Spleen (tissue), 11 donors: ENCODE measurements around the gene DCHS2. TPM values are rescaled to one million over a fixed set of nuclear protein-coding genes. Genes with fewer than 3 reads are reported as not detected.

Source experiments
- DNase-seq: peaks from one replicate; pipeline ENCODE4 v3.0.0-alpha.2; 2020
- H3K27ac ChIP-seq, 8 donors: fragments of 200-600 bp; sonication (generic) in 7 of 8; 1 replicate in 4 of 8; 2 replicates in 4 of 8; pipeline versions ENCODE4 v1.5.0 to v1.8.0; 2016 to 2021; ENCODE audit warnings: inconsistent platforms in 4 of 8, mild to moderate bottlenecking in 4 of 8, moderate library complexity in 1 of 8
- H3K27me3 ChIP-seq, 7 donors: fragments of 200-600 bp; sonication (generic) in 6 of 7; replicated peaks in 1 of 7; 1 replicate in 4 of 7; 2 replicates in 3 of 7; pipeline versions ENCODE4 v1.5.0 to v1.8.0; 2016 to 2021; ENCODE audit warnings: inconsistent platforms in 3 of 7, mild to moderate bottlenecking in 1 of 7
- H3K36me3 ChIP-seq, 6 donors: fragments of 200-600 bp; sonication (generic) in 5 of 6; 1 replicate in 4 of 6; 2 replicates in 2 of 6; pipeline versions ENCODE4 v1.5.0 to v1.8.0; 2016 to 2021; ENCODE audit warnings: inconsistent platforms in 2 of 6
- H3K4me1 ChIP-seq, 6 donors: fragments of 200-600 bp; sonication (generic) in 5 of 6; 1 replicate in 3 of 6; 2 replicates in 3 of 6; pipeline versions ENCODE4 v1.5.0 to v1.8.0; 2016 to 2021; ENCODE audit warnings: inconsistent platforms in 3 of 6
- H3K4me3 ChIP-seq, 8 donors: fragments of 200-600 bp; sonication (generic) in 7 of 8; 1 replicate in 4 of 8; 2 replicates in 4 of 8; pipeline versions ENCODE4 v1.5.0 to v1.8.0; 2016 to 2021; ENCODE audit warnings: inconsistent platforms in 4 of 8, mild to moderate bottlenecking in 4 of 8, moderate library complexity in 2 of 8
- H3K9me3 ChIP-seq, 8 donors: fragments of 200-600 bp; sonication (generic) in 7 of 8; 1 replicate in 4 of 8; 2 replicates in 4 of 8; pipeline versions ENCODE4 v1.5.0 to v1.8.0; 2016 to 2021; ENCODE audit warnings: inconsistent platforms in 4 of 8
- CTCF ChIP-seq, 11 experiments: fragments of 200-600 bp in 7 of 11; fragments of 450-650 bp in 4 of 11; sonication (generic) in 4 of 11; IDR thresholded peaks in 8 of 11; conservative IDR thresholded peaks in 3 of 11; 1 replicate in 7 of 11; 2 replicates in 4 of 11; pipeline versions ENCODE4 v1.4.0 to v1.8.0; 2016 to 2021; ENCODE audit warnings: antibody characterized with exemption in 11 of 11, inconsistent platforms in 4 of 11, mild to moderate bottlenecking in 1 of 11
- POLR2A ChIP-seq, 3 donors: fragments of 450-650 bp; IDR thresholded peaks; one replicate each; pipeline ENCODE4 v1.5.1; 2017; ENCODE audit warnings: antibody characterized with exemption in 3 of 3, mild to moderate bottlenecking in 1 of 3
- POLR2AphosphoS5 ChIP-seq, 3 donors: sonication (generic); formaldehyde crosslinking; IDR thresholded peaks; one replicate each; pipeline ENCODE4 v1.5.1; 2017; ENCODE audit warnings: antibody characterized with exemption in 3 of 3
- WGBS, 5 donors: extraction: QIAGEN DNeasy Blood & Tissue Kit in 3 of 5; methylation state at CpG; one replicate each; pipeline versions ENCODE4 v1.1.5 to v1.1.7; 2013 to 2018; 5-methylcytosine and 5-hydroxymethylcytosine counted together
- intact Hi-C: fragments of 100-400 bp; cut with DNase I; formaldehyde crosslinking; loops from one replicate; pipeline ENCODE4 v1.15.0; 2023; ENCODE audit warnings: low total_unique reads
- polyA plus RNA-seq, 3 donors: library from polyadenylated mRNA; stranded (reverse); fragments of 200-250 nt; gene quantifications; one replicate each; pipeline ENCODE4 v1.2.1, GENCODE V29; 2013
- total RNA-seq, 7 donors: library from RNA; depleted of rRNA in 3 of 7; stranded (reverse); fragments of >200 nt in 3 of 7; fragmentation: NEBNext Ultra II Directional in 4 of 7; extraction: Animal tissue kit (Norgen Biotek cat#: 25700) in 4 of 7; gene quantifications; one replicate each; pipeline versions ENCODE4 v1.1.0 to v1.2.1, GENCODE V29; 2016 to 2021
- donor health status: healthy with polysubstance abuse.
- donor health status: DM: no; HTN: no; CAD: no; lungs with moderate emphysema.
- donor health status: DM: no; HTN: no; CAD: no.
- donor health status: Bipolar disorder and iron deficiency.
- donor health status: healthy.
- donor health status: DM: no; HTN: no; CAD: no.
- donor health status: DM: yes; HTN: yes; CAD: no.

DCHS2 gene
- total and polyA plus RNA-seq, 10 donors: under 0.01 to 0.55 (median 0.05) TPM; not detected in 1

- no peaks in the 10 kb centered on the region for H3K36me3 ChIP-seq
- H3K9me3 ChIP-seq: no peaks in the 10 kb centered on the region
- no peak for TF ChIP-seq CTCF (IDR thresholded peaks at IDR 0.05 in 8 of 11, conservative IDR thresholded peaks at IDR 0.05 in 3 of 11)
- TF ChIP-seq POLR2A (IDR thresholded peaks at IDR 0.05): no peak
- no peak for TF ChIP-seq POLR2AphosphoS5 (IDR thresholded peaks at IDR 0.05)
- H3K4me1 ChIP-seq: no peaks in the 10 kb centered on the region
- intact Hi-C loops: no loop called here
- WGBS, 5 donors: 82 to 87% (median 87%) methylated on average over 5 of the region's 5 CpGs
- H3K27ac ChIP-seq: no peak overlapping the region
- no peak overlapping the region for H3K4me3 ChIP-seq
- H3K27me3 ChIP-seq: no peaks in the 10 kb centered on the region
- DNase-seq: no peak
Measured at GRCh38 chr4:154304679-154305078, 186.9 kb downstream of the DCHS2 start.

GRCh38 chr4:154294652-154295350, 196.8 kb downstream of the DCHS2 start:
- no peak for TF ChIP-seq POLR2AphosphoS5 (IDR thresholded peaks at IDR 0.05)
- no peak for TF ChIP-seq POLR2A (IDR thresholded peaks at IDR 0.05)
- no peak for TF ChIP-seq CTCF (IDR thresholded peaks at IDR 0.05 in 8 of 11, conservative IDR thresholded peaks at IDR 0.05 in 3 of 11)
- DNase-seq: no peak
- no peak overlapping the region for H3K4me3 ChIP-seq
- no peaks in the 10 kb centered on the region for H3K36me3 ChIP-seq
- H3K27ac ChIP-seq: no peak overlapping the region
- no peaks in the 10 kb centered on the region for H3K4me1 ChIP-seq
- no peaks in the 10 kb centered on the region for H3K27me3 ChIP-seq
- H3K9me3 ChIP-seq: peaks cover 0 to 4% (median 0%) of the 10 kb centered on the region in 8 donors
- WGBS, 5 donors: 67 to 81% (median 76%) methylated on average over 4 of the region's 4 CpGs
- intact Hi-C loops: no loop called here

- intact Hi-C loops: no loop called here
- Histone ChIP-seq H3K36me3 (no peaks in the 10 kb centered on the region), H3K27me3 (no peaks in the 10 kb centered on the region), H3K4me1 (no peaks in the 10 kb centered on the region), H3K9me3 (peaks cover 0 to 5% (median 0%) of the 10 kb centered on the region in 8 donors), H3K4me3 (no peak overlapping the region), H3K27ac (no peak overlapping the region)
- 81 to 87% (median 85%) methylated on average over 9 of the region's 9 CpGs for WGBS, 5 donors
- DNase-seq: no peak
- no peak for TF ChIP-seq POLR2AphosphoS5 (IDR thresholded peaks at IDR 0.05)
Measured at GRCh38 chr4:154293427-154293826, 198.2 kb downstream of the DCHS2 start.

- no peaks in the 10 kb centered on the region for H3K4me1 ChIP-seq
- no peaks in the 10 kb centered on the region for H3K36me3 ChIP-seq
- peaks cover 0 to 5% (median 0%) of the 10 kb centered on the region in 8 donors for H3K9me3 ChIP-seq
- TF ChIP-seq CTCF (IDR thresholded peaks at IDR 0.05 in 8 of 11, conservative IDR thresholded peaks at IDR 0.05 in 3 of 11) (no peak), POLR2A (IDR thresholded peaks at IDR 0.05) (no peak), POLR2AphosphoS5 (IDR thresholded peaks at IDR 0.05) (no peak)
- no peaks in the 10 kb centered on the region for H3K27me3 ChIP-seq
- H3K4me3 ChIP-seq: no peak overlapping the region
- H3K27ac ChIP-seq: no peak overlapping the region
- WGBS, 5 donors: 86 to 95% (median 95%) methylated on average over 2 of the region's 2 CpGs
- intact Hi-C loops: no loop called here
- no peak for DNase-seq
Measured at GRCh38 chr4:154292589-154292988, 199.0 kb downstream of the DCHS2 start.
